Fibroblast of skin of right biceps (primary cell): ENCODE data around the gene NSD2.
"Not testable (repeated sequence)": the region's sequence is repeated elsewhere in the genome, so short reads cannot be mapped to it uniquely, and the experiment has no call there.

ENCODE experiments used
- DNase-seq: peaks from one replicate; pipeline ENCODE4 v3.0.0-alpha.2; 2013

NSD2 gene

DNA sequence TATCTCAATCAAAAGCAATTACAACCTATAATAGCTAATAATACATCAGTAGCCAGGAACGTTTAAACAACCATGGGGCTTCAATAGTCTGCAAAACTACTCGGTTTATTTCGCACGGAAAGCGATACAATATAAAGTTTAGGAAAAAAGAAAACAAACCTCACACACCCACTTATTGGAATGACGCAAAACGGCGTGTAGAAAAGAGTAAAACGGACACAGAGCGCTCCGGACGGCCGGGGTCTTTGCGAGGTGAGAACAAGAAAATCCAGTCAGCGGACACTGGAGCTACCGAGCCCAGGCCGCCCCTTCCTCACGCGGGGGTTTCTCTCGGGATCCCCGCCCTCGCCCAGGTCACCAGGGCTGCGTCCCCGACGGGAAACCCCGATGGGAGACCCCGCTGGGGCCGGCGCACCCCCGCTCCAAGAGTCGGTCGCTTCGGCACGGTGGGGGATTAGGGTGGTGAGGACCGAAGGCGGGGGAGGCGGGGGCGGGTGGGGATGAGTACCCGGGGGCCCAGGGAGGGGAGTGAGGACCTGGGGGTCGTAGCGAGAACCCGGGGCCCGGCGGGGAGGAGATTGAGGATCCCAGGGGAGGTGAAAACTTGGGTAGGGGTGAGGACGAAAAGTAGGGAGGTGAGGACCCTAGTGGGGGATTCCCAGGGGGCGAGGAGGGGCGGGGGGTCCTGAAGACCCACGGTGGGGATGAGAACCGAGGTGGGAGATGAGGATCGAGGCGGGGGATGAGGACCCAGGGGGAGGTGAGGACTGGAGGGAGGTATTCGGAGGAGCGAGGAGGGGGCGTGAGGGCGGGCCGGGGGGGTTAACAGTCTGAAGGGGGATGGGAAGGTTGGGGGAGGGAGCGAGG, 136.8 kb downstream of the NSD2 start:
- DNase-seq = no peak

DNA sequence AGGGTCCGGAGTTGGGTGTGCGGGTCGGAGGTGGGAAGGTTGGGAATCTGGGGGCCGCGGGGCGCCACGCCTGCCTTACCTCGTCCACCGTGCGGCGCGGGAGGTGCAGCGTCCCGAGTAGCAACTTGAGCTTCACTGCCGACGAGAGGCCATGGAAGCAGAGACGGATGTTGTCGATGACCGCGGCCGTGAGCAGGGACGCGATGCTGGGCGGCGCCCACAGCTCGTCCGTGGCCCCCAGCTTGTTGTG, 137.4 kb downstream of the NSD2 start:
- no peak for DNase-seq

DNA sequence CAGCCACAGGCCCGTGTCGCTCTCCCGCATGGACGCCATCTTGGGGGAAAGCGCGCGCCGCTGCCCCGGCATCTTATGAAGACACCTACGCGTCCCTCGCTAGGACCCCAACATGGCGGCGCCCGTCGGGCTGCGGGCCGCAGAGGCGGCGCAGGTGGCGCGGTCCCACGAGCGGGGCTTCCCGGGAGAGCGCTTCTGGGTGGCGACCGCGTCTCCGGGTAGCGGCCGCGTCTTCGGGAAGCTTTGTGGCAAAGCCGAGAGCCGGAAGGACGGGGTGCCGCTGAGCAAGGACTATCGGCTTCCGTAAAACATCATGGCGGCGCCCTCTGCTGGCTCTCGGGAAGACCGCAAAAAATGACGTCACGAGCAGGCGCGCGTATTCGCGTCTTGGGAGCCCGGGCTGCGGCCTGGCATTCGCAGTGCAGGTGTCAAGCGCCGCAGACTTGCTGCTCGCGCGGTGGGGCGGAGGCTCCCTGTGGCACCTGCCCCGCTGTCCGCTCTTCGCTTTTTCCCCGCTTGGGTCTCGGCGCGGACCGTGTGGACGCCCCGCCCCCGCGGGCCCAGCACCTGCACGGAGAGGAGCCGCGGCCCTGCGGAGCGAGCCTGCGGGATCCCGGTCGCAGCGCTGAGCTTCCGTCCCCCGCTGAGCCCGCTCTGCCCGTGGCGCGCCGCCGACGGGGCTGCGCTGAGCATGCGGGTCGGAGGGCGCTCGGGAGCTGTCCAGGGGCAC, 137.9 kb downstream of the NSD2 start, which contains the start of gene NELFA:
TSS of gene NELFA (minus strand) at position 54 of the 730 bp plus-strand sequence. CDS start at position 39, 15 bp downstream.
- DNase-seq = peak; percentile 92

DNA sequence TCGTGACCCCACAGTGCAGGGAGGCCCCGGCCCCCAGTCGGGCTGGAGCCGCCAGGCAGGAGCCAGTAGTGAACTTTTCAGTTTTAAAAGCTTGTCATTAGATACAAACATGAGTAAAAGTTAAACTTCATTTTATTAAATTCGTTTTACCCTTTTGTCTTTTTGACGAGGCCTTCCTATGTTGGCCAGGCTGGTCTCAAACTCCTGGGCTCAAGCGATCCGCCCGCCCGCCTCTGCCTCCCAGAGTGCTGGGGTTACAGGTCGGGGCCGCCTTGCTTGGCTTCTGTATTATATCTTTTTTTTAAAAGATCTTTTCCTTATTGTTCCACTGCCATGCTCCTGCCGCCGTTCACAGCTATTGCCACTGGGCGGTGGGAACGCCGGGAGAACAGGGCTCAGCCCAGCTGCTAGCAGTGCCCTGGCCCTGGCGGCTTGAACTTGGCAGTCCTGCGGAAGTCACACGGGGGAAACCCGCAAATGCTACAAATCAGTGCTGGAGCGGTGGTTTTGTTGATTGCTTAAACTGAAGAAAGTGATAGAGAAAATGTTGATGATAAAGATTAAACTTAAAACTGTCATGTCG, 138.5 kb downstream of the NSD2 start:
- DNase-seq = peak; percentile 27

- DNase-seq = no peak
Observed at GRCh38 chr4:2011583-2011982, 140.4 kb downstream of the NSD2 start.

- no peak for DNase-seq
Observed at GRCh38 chr4:2015008-2015407, 143.8 kb downstream of the NSD2 start.

DNA sequence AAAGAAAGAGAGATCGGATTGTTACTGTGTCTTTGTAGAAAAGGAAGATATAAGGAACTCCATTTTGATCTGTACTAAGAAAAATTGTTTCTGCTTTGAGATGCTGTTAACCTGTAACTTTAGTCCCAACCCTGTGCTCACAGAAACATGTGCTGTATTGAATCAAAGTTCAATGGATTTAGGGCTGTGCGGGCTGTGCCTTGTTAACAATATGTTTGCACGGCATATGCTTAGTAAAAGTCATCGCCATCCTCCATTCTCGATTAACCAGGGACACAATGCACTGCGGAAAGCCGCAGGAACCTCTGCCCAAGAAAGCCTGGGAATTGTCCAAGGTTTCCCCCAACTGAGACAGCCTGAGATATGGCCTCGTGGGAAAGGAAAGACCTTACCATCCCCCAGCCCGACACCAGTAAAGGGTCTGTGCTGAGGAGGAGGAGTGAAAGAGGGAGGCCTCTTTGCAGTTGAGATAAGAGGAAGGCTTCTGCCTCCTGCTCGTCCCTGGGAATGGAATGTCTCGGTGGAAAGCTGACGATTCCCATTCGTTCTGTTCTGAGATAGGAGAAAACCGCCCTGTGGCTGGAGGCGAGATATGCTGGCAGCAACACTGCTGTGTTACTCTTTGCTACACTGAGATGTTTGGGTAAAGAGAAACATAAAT, 150.3 kb downstream of the NSD2 start:
- not testable (repeated sequence) for DNase-seq

GRCh38 chr4:2024683-2025082, 153.5 kb downstream of the NSD2 start:
- no peak for DNase-seq

DNA sequence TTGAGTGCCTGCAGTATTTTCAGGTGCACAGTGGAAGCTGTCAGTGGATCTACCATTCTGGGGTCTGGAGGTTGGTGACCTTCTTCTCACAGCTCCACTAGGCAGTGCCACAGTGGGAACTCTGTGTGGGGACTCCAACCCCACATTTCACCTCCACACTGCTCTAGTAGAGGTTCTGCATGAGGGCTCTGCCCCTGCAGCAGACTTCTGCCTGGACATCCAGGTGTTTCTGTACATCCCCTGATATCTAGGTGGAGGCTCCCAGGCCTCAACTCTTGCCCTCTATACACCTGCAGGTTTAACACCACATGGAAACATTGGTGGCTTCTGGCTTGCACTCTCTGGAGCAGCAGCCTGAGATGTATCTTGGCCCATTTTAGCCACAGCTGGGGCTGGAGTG, 154.6 kb downstream of the NSD2 start:
- no peak for DNase-seq

- DNase-seq = not testable (repeated sequence)
Observed at GRCh38 chr4:2027120-2027519, 155.9 kb downstream of the NSD2 start.

- not testable (repeated sequence) for DNase-seq
Observed at GRCh38 chr4:2031161-2031560, 160.0 kb downstream of the NSD2 start.
